Muscle layer of colon (tissue), 2 donors: ENCODE measurements around the gene SRSF10.

ENCODE experiments used
- H3K27ac ChIP-seq: one replicate; pipeline ENCODE4 v1.7.0; 2013; ENCODE audit warnings: low read depth, mild to moderate bottlenecking, low read length, moderate library complexity
- H3K27me3 ChIP-seq, 2 donors: one replicate each; pipeline ENCODE4 v1.7.0; 2013; ENCODE audit warnings: low read length in 2 of 2, mild to moderate bottlenecking in 2 of 2; ENCODE audit not compliant: insufficient read depth in 2 of 2, control insufficient read depth in 1 of 2
- H3K36me3 ChIP-seq: one replicate; pipeline ENCODE4 v1.7.0; 2013; ENCODE audit warnings: mild to moderate bottlenecking, low read length; ENCODE audit not compliant: insufficient read depth
- H3K4me1 ChIP-seq: one replicate; pipeline ENCODE4 v1.7.0; 2013; ENCODE audit warnings: mild to moderate bottlenecking, low read length; ENCODE audit not compliant: insufficient read depth
- H3K4me3 ChIP-seq, 2 donors: one replicate each; pipeline ENCODE4 v1.7.0; 2013; ENCODE audit warnings: low read length in 2 of 2, low read depth in 1 of 2, mild to moderate bottlenecking in 1 of 2, moderate library complexity in 1 of 2
- H3K9ac ChIP-seq: one replicate; pipeline ENCODE4 v1.7.0; 2013; ENCODE audit warnings: low read length
- H3K9me3 ChIP-seq: one replicate; pipeline ENCODE4 v1.7.0; 2013; ENCODE audit warnings: mild to moderate bottlenecking, low read length
- donor health status: abdominal sarcoma.
- donor health status: Adenocarcinoma of cecum.

SRSF10 gene

DNA sequence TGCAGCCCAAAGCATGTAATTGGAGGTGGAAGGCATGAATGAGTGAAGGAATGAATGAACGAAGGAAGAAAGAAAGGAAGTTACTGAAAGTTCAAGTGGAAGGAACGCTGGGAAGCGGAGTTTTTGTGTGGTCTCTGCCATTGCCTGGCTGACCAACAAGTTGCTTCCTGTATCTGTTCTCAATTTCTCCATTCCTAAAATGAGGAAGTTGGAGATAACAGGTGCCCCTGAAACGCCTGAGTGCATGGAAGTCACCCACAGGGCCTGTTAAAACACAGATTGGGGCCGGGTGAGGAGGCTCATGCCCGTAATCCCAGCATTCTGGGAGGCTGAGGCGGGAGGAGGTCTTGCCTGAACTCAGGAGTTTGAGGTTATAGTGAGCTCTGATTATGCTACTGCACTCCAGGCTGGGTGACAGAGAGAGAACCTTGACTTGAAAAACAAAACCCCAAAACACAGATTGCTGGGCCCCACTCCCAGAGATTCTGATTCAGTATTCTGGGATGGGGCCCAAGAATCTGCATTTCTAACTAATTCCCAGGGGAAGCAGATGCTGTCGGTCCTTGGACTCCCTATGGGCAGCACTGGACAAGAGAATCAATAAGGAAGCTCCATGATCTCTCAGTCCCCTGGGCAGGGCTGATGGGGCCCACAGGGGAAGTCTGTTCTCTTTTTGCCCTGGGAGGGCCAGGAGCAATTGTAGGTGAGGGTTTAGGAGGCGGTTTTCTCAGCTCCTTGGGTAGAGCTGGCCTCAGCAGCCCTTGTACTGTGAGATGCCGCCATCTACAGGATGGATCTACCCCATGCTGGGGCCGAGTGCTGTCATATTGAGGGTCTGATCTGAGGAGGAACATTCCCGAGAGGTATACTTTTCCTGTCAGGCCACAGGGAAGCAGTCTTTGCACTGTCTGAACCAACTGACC lies 63.7 kb downstream of the SRSF10 start:
- no peaks in the 10 kb centered on the region for H3K36me3 ChIP-seq
- H3K9ac ChIP-seq = no peak overlapping the region

DNA sequence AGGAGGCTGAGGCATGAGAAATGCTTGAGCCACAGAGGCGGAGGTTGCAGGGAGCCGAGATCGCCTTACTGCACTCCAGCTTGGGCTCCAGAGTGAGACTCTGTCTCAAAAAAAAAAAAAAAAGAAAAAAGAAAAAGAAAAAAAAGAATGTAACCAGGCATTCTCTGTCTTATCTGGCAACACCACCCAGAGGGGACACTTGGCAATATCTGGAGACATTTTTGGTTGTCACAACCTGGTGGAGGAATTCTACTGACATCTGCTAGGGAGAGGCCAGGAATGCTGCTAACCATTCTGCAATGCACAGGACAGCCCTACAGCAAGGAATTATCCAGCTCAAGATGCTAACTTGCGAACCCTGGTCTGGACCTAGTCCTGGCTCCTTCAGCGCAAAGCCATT lies 64.7 kb downstream of the SRSF10 start:
- Histone ChIP-seq H3K9me3 (no peaks in the 10 kb centered on the region), H3K9ac (no peak overlapping the region), H3K27me3 (no peaks in the 10 kb centered on the region), H3K4me3 (no peak overlapping the region), H3K27ac (no peak overlapping the region), H3K4me1 (peaks cover 10% of the 10 kb centered on the region), H3K36me3 (no peaks in the 10 kb centered on the region)

More for the DNA sequence above, 63.7 kb downstream of the SRSF10 start:
- Histone ChIP-seq H3K27ac (no peak overlapping the region), H3K9me3 (no peaks in the 10 kb centered on the region), H3K4me3 (no peak overlapping the region), H3K4me1 (peaks cover 16% of the 10 kb centered on the region), H3K27me3 (no peaks in the 10 kb centered on the region)

DNA sequence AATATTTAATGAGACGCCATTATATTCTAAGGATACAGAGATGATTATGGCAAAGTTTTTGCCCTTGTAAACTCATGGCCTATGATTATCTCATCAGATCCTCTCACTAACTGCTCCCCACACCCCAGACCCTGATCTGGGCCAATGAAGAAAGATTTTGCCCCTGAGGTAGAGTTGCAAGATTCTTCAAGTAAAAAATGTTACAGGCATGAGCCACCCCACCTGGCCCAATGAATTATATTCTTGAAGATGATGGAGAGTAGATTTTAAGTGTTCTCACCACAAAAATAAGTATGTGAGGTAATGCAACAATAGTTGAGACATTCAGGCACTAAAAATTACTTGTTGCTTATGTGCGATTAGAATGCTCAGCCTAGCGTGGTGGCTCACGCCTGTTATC lies 65.2 kb downstream of the SRSF10 start:
- Histone ChIP-seq H3K27ac (no peak overlapping the region), H3K9ac (no peak overlapping the region), H3K36me3 (no peaks in the 10 kb centered on the region), H3K27me3 (no peaks in the 10 kb centered on the region), H3K9me3 (no peaks in the 10 kb centered on the region), H3K4me1 (peaks cover 5% of the 10 kb centered on the region), H3K4me3 (no peak overlapping the region)
